Thymus (tissue), 11 donors: ENCODE data around the gene PDIA6. TPM values are rescaled to one million over a fixed set of nuclear protein-coding genes. Genes with fewer than 3 reads are reported as not detected.

Source experiments
- DNase-seq, 9 donors: peaks; one replicate each; pipeline ENCODE4 v3.0.0-alpha.2; 2013; ENCODE audit warnings: low spot score in 9 of 9, low read depth in 6 of 9, missing footprints in 1 of 9
- H3K27ac ChIP-seq, 2 donors: one replicate each; pipeline ENCODE4 v1.5.1; 2013; ENCODE audit warnings: control low read depth in 1 of 2, low read depth in 1 of 2, low read length in 1 of 2, mild to moderate bottlenecking in 1 of 2, moderate library complexity in 1 of 2
- H3K27me3 ChIP-seq, 2 donors: one replicate each; pipeline ENCODE4 v1.5.1; 2013; ENCODE audit warnings: low read length in 1 of 2; ENCODE audit not compliant: control insufficient read depth in 2 of 2, insufficient read depth in 1 of 2
- H3K36me3 ChIP-seq, 2 donors: one replicate each; pipeline ENCODE4 v1.5.1; 2013; ENCODE audit warnings: low read length in 1 of 2, mild to moderate bottlenecking in 1 of 2, moderate library complexity in 1 of 2; ENCODE audit not compliant: control insufficient read depth in 2 of 2, insufficient read depth in 2 of 2
- H3K4me1 ChIP-seq, 2 donors: one replicate each; pipeline ENCODE4 v1.5.1; 2013; ENCODE audit warnings: low read length in 2 of 2; ENCODE audit not compliant: control insufficient read depth in 2 of 2, insufficient read depth in 2 of 2
- H3K4me3 ChIP-seq, 2 donors: one replicate each; pipeline ENCODE4 v1.5.1; 2013; ENCODE audit warnings: low read length in 2 of 2, control low read depth in 1 of 2, mild to moderate bottlenecking in 1 of 2
- H3K9me3 ChIP-seq, 2 donors: one replicate each; pipeline ENCODE4 v1.5.1; 2013; ENCODE audit warnings: low read length in 1 of 2, mild to moderate bottlenecking in 1 of 2; ENCODE audit not compliant: control insufficient read depth in 2 of 2, insufficient read depth in 1 of 2
- WGBS: extraction: QIAGEN DNeasy Blood & Tissue Kit; methylation state at CpG from one replicate; pipeline ENCODE4 v1.1.7; 2013; 5-methylcytosine and 5-hydroxymethylcytosine counted together
- polyA plus RNA-seq: library from polyadenylated mRNA; stranded (reverse); fragments of 200-250 nt; gene quantifications from one replicate; pipeline ENCODE4 v1.2.3, GENCODE V29; 2013
- total RNA-seq: library from RNA; stranded (reverse); fragments of 120-200 nt; gene quantifications from one replicate; pipeline ENCODE4 v1.2.4, GENCODE V29; 2013
- donor health status: healthy.

Gene PDIA6
- total and polyA plus RNA-seq, 2 donors = 75.1 to 124 TPM

- H3K4me1 ChIP-seq = no peaks in the 10 kb centered on the region
- DNase-seq = no peak
- whole genome bisulfite sequencing = 98% methylated on average over 17 of the region's 17 CpGs
- H3K9me3 ChIP-seq = peaks cover 0 to 1% of the 10 kb centered on the region in 2 donors
- no peak overlapping the region for H3K4me3 ChIP-seq
- no peaks in the 10 kb centered on the region for H3K27me3 ChIP-seq
- peaks cover 57 to 86% of the 10 kb centered on the region in 2 donors for H3K36me3 ChIP-seq
- H3K27ac ChIP-seq = peak overlapping the region in 1 of 2 donors; percentile 31
These were observed 19.8 kb downstream of the PDIA6 start for GRCh38 chr2:10792660-10793400.

GRCh38 chr2:10792001-10792634, 20.5 kb downstream of the PDIA6 start:
- no peaks in the 10 kb centered on the region for H3K27me3 ChIP-seq
- DNase-seq = no peak
- H3K27ac ChIP-seq = no peak overlapping the region
- WGBS = 98% methylated on average over 2 of the region's 2 CpGs
- H3K4me1 ChIP-seq = no peaks in the 10 kb centered on the region
- peaks cover 58 to 86% of the 10 kb centered on the region in 2 donors for H3K36me3 ChIP-seq
- peaks cover 0 to 1% of the 10 kb centered on the region in 2 donors for H3K9me3 ChIP-seq
- no peak overlapping the region for H3K4me3 ChIP-seq

- H3K27ac ChIP-seq = peak overlapping the region in 1 of 2 donors; percentile 25
- no peaks in the 10 kb centered on the region for H3K4me1 ChIP-seq
- H3K36me3 ChIP-seq = peaks cover 62 to 85% of the 10 kb centered on the region in 2 donors
- WGBS = 89% methylated on average over 6 of the region's 6 CpGs
- peaks cover 0 to 1% of the 10 kb centered on the region in 2 donors for H3K9me3 ChIP-seq
- no peak for DNase-seq
- H3K27me3 ChIP-seq = no peaks in the 10 kb centered on the region
- H3K4me3 ChIP-seq = no peak overlapping the region
These were observed 22.2 kb downstream of the PDIA6 start for GRCh38 chr2:10790228-10790973.

- H3K4me3 ChIP-seq = no peak overlapping the region
- no peaks in the 10 kb centered on the region for H3K4me1 ChIP-seq
- 88% methylated on average over 8 of the region's 8 CpGs for WGBS
- H3K36me3 ChIP-seq = peaks cover 71 to 93% of the 10 kb centered on the region in 2 donors
- no peak for DNase-seq
- H3K9me3 ChIP-seq = peaks cover 0 to 1% of the 10 kb centered on the region in 2 donors
- no peak overlapping the region for H3K27ac ChIP-seq
- H3K27me3 ChIP-seq = no peaks in the 10 kb centered on the region
These were observed 23.7 kb downstream of the PDIA6 start for GRCh38 chr2:10788855-10789254.

GRCh38 chr2:10787176-10787968, 25.2 kb downstream of the PDIA6 start:
- H3K36me3 ChIP-seq = peaks cover 68 to 89% of the 10 kb centered on the region in 2 donors
- 97% methylated on average over 20 of the region's 20 CpGs for WGBS

GRCh38 chr2:10786240-10786982, 26.2 kb downstream of the PDIA6 start:
- Histone ChIP-seq H3K4me3 (no peak overlapping the region), H3K9me3 (no peaks in the 10 kb centered on the region), H3K4me1 (no peaks in the 10 kb centered on the region), H3K27me3 (no peaks in the 10 kb centered on the region), H3K36me3 (peaks cover 76 to 89% of the 10 kb centered on the region in 2 donors), H3K27ac (no peak overlapping the region)
- DNase-seq = no peak
- 97% methylated on average over 12 of the region's 12 CpGs for WGBS

More at GRCh38 chr2:10787176-10787968, 25.2 kb downstream of the PDIA6 start:
- no peak overlapping the region for H3K27ac ChIP-seq
- H3K9me3 ChIP-seq = no peaks in the 10 kb centered on the region
- no peaks in the 10 kb centered on the region for H3K27me3 ChIP-seq
- DNase-seq = no peak
- no peak overlapping the region for H3K4me3 ChIP-seq
- H3K4me1 ChIP-seq = no peaks in the 10 kb centered on the region

GRCh38 chr2:10785260-10785659, 27.3 kb downstream of the PDIA6 start:
- Histone ChIP-seq H3K36me3 (peaks cover 76 to 87% of the 10 kb centered on the region in 2 donors), H3K27me3 (no peaks in the 10 kb centered on the region), H3K4me3 (no peak overlapping the region), H3K4me1 (no peaks in the 10 kb centered on the region), H3K9me3 (no peaks in the 10 kb centered on the region), H3K27ac (no peak overlapping the region)
- DNase-seq = no peak
- 98% methylated on average over 5 of the region's 5 CpGs for WGBS

GRCh38 chr2:10784719-10785118, 27.9 kb downstream of the PDIA6 start:
- no peak overlapping the region for H3K27ac ChIP-seq
- no peak overlapping the region for H3K4me3 ChIP-seq
- whole genome bisulfite sequencing = 97% methylated on average over 9 of the region's 9 CpGs
- peaks cover 76 to 90% of the 10 kb centered on the region in 2 donors for H3K36me3 ChIP-seq
- H3K9me3 ChIP-seq = no peaks in the 10 kb centered on the region
- H3K4me1 ChIP-seq = no peaks in the 10 kb centered on the region
- no peak for DNase-seq
- no peaks in the 10 kb centered on the region for H3K27me3 ChIP-seq
